ENCODE measurements around the gene CCSER2. TPM values are rescaled to one million over a fixed set of nuclear protein-coding genes. Genes with fewer than 3 reads are reported as not detected.

CCSER2 gene
- total RNA-seq, 2 donors from 2014 or later: 29.8 to 38.8 TPM

DNA sequence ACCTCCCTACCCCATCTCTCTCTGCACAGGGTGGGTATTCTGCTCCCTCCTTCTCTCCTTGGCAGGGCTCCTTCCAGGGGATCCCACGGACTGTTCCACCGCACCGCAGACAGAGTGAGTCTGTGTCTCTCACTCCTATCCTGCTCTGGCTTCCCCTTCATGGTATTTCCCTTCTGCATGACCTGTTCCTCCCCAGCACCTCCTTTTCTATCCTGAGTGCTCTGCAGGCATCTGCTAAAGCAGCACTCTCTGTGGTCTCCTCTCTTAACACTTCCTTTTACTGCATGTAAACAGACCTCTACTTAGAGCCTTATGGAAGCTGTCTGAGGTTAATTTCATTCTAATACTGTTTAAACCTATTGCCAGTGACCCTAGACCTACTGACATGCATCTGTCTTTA is 171.5 kb downstream of the CCSER2 start:
- no peaks in the 10 kb centered on the region for H3K36me3 ChIP-seq (ENCODE audit: control insufficient read depth, insufficient read depth, low read length)
- WGBS, 2 experiments (ENCODE audit: insufficient coverage in 1 of 2, insufficient read length in 1 of 2): 43 to 52% methylated on average over 3 of the region's 3 CpGs
- no peaks in the 10 kb centered on the region for H3K9me3 Mint-ChIP-seq
- no peak overlapping the region for H3K9ac ChIP-seq (ENCODE audit: extremely low read depth, low read length, poor library complexity, severe bottlenecking)
- no peaks in the 10 kb centered on the region for H3K9me3 ChIP-seq (ENCODE audit: control insufficient read depth, low read length)
- H3K4me1 ChIP-seq (ENCODE audit: control insufficient read depth, insufficient read depth, low read length): no peaks in the 10 kb centered on the region
- H3K4me3 Mint-ChIP-seq: no peak overlapping the region
- TF ChIP-seq, protein P1, sequence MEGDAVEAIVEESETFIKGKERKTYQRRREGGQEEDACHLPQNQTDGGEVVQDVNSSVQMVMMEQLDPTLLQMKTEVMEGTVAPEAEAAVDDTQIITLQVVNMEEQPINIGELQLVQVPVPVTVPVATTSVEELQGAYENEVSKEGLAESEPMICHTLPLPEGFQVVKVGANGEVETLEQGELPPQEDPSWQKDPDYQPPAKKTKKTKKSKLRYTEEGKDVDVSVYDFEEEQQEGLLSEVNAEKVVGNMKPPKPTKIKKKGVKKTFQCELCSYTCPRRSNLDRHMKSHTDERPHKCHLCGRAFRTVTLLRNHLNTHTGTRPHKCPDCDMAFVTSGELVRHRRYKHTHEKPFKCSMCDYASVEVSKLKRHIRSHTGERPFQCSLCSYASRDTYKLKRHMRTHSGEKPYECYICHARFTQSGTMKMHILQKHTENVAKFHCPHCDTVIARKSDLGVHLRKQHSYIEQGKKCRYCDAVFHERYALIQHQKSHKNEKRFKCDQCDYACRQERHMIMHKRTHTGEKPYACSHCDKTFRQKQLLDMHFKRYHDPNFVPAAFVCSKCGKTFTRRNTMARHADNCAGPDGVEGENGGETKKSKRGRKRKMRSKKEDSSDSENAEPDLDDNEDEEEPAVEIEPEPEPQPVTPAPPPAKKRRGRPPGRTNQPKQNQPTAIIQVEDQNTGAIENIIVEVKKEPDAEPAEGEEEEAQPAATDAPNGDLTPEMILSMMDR (conservative IDR thresholded peaks at IDR 0.05): no peak
- peak overlapping the region; percentile 29 for H3K27ac Mint-ChIP-seq
- no peak overlapping the region for H3K4me3 ChIP-seq (ENCODE audit: low read length)
- peak overlapping the region; percentile 21 for H3K27ac ChIP-seq (ENCODE audit: low read depth, low read length)
- H3K27me3 ChIP-seq (ENCODE audit: control insufficient read depth, insufficient read depth, low read length, poor library complexity, severe bottlenecking): no peaks in the 10 kb centered on the region
- H3K36me3 Mint-ChIP-seq (ENCODE audit: low read depth): peaks cover 10% of the 10 kb centered on the region
- peaks cover 14% of the 10 kb centered on the region for H3K4me1 Mint-ChIP-seq
- peak; percentile 67 for DNase-seq
- H3K27me3 Mint-ChIP-seq (ENCODE audit: insufficient read depth): no peaks in the 10 kb centered on the region

DNA sequence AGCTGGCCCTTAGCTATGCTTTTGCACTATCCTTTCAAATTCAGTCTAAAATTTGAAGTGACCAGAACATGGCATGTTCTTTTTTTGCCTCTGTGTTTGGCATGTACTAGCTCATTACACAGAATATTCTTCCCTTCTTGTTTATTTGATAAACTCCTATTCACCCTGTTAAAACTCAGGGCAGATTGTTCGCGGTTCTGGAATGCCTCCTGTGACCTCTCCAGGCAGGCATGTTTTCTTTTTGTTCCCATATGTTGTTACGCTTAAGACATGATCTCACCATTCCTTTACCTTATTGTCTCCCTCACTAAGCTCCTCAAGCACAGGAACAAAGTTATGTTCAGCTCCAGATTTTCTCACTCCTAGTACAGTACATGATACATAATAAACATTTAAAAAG is 181.7 kb downstream of the CCSER2 start:
- Mint-ChIP-seq H3K4me1 (peaks cover 12% of the 10 kb centered on the region), H3K27ac (no peak overlapping the region), H3K9me3 (no peaks in the 10 kb centered on the region), H3K27me3 (ENCODE audit: insufficient read depth) (no peaks in the 10 kb centered on the region), H3K4me3 (no peak overlapping the region), H3K36me3 (ENCODE audit: low read depth) (peaks cover 14% of the 10 kb centered on the region)
- peaks cover 20% of the 10 kb centered on the region for H3K36me3 ChIP-seq (ENCODE audit: control insufficient read depth, insufficient read depth, low read length)
- DNase-seq: no peak
- H3K27ac ChIP-seq (ENCODE audit: low read depth, low read length): no peak overlapping the region
- 64 to 95% methylated on average over 3 of the region's 3 CpGs for WGBS, 2 experiments (ENCODE audit: insufficient coverage in 1 of 2, insufficient read length in 1 of 2)
- H3K27me3 ChIP-seq (ENCODE audit: control insufficient read depth, insufficient read depth, low read length, poor library complexity, severe bottlenecking): no peaks in the 10 kb centered on the region
- H3K4me3 ChIP-seq (ENCODE audit: low read length): no peak overlapping the region
- H3K9ac ChIP-seq (ENCODE audit: extremely low read depth, low read length, poor library complexity, severe bottlenecking): no peak overlapping the region
- no peaks in the 10 kb centered on the region for H3K4me1 ChIP-seq (ENCODE audit: control insufficient read depth, insufficient read depth, low read length)
- H3K9me3 ChIP-seq (ENCODE audit: control insufficient read depth, low read length): no peaks in the 10 kb centered on the region
- TF ChIP-seq, protein P1 (conservative IDR thresholded peaks at IDR 0.05): no peak

DNA sequence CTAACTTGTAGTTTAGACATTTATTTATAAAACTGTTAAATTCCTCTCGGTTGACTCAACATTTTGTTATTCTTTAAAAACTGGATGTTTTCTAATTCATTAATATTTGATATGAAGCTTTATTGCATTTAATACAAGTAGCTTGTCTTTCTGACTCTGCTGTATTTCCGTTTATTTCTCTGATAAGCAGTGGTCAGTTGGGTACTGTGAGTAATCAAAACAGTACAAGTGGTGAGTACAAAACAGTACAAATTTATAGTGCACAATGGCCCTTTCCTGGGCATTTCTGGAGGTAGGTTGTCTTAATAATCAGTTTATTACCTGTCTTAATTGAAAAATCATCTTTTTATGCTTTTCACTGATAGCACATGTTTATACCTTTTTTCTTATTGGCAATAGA is 182.7 kb downstream of the CCSER2 start:
- Histone ChIP-seq H3K4me1 (ENCODE audit: control insufficient read depth, insufficient read depth, low read length) (no peaks in the 10 kb centered on the region), H3K9ac (ENCODE audit: extremely low read depth, low read length, poor library complexity, severe bottlenecking) (no peak overlapping the region), H3K9me3 (ENCODE audit: control insufficient read depth, low read length) (no peaks in the 10 kb centered on the region), H3K27me3 (ENCODE audit: control insufficient read depth, insufficient read depth, low read length, poor library complexity, severe bottlenecking) (no peaks in the 10 kb centered on the region), H3K27ac (ENCODE audit: low read depth, low read length) (no peak overlapping the region), H3K4me3 (ENCODE audit: low read length) (no peak overlapping the region), H3K36me3 (ENCODE audit: control insufficient read depth, insufficient read depth, low read length) (peaks cover 28% of the 10 kb centered on the region)
- Mint-ChIP-seq H3K9me3 (no peaks in the 10 kb centered on the region), H3K27ac (no peak overlapping the region), H3K4me1 (peaks cover 12% of the 10 kb centered on the region), H3K4me3 (no peak overlapping the region), H3K27me3 (ENCODE audit: insufficient read depth) (no peaks in the 10 kb centered on the region), H3K36me3 (ENCODE audit: low read depth) (peaks cover 21% of the 10 kb centered on the region)
- DNase-seq: no peak
- 90% methylated on average over 1 of the region's 2 CpGs; no CpG with 5 or more reads in 1 of the 2 experiments for WGBS, 2 experiments (ENCODE audit: insufficient coverage in 1 of 2, insufficient read length in 1 of 2)
- TF ChIP-seq, protein P1 (conservative IDR thresholded peaks at IDR 0.05): no peak
